Measurements from ENCODE around the gene RNF5. TPM values are rescaled to one million over a fixed set of nuclear protein-coding genes. Genes with fewer than 3 reads are reported as not detected.

Gene RNF5
- total RNA-seq, 1 donor from 2014 or later, result 39.7 TPM

- intact Hi-C loops (cut with micrococcal nuclease), result no loop called here
- H3K27ac Mint-ChIP-seq, result no peak overlapping the region
- CTCF ChIA-PET, result interaction anchor here (1.0 kb wide), 1 partner anchor 14 kb away, joined by 4 read pairs; no protein-coding TSS in a partner anchor
- ATAC-seq (ENCODE audit: low read depth) (no peak), DNase-seq (no peak)
- peaks cover 45% of the 10 kb centered on the region for H3K4me1 Mint-ChIP-seq
- POLR2A ChIA-PET, result interaction anchor here (0.6 to 2.2 kb wide), 5 partner anchors 8 to 41 kb away, joined by 3 to 19 read pairs (median 8); partner anchors contain the start of genes GPSM3 and PBX2
- peaks cover 73% of the 10 kb centered on the region for H3K36me3 Mint-ChIP-seq (ENCODE audit: low read depth)
- H3K9me3 Mint-ChIP-seq, result no peaks in the 10 kb centered on the region
- no peak overlapping the region for H3K4me3 Mint-ChIP-seq
- H3K27me3 Mint-ChIP-seq, result no peaks in the 10 kb centered on the region
- no peak for TF ChIP-seq CTCF (IDR thresholded peaks at IDR 0.05)
Measured at GRCh38 chr6:32181915-32182529, 3.8 kb downstream of the RNF5 start.

- Mint-ChIP-seq H3K4me1 (peaks cover 45% of the 10 kb centered on the region), H3K9me3 (no peaks in the 10 kb centered on the region), H3K27ac (no peak overlapping the region), H3K4me3 (no peak overlapping the region), H3K27me3 (no peaks in the 10 kb centered on the region), H3K36me3 (ENCODE audit: low read depth) (peaks cover 79% of the 10 kb centered on the region)
- ChIA-PET POLR2A (interaction anchor here (0.6 to 2.2 kb wide), 5 partner anchors 8 to 42 kb away, joined by 3 to 19 read pairs (median 8); partner anchors contain the start of genes GPSM3 and PBX2), CTCF (interaction anchor here (1.0 kb wide), 1 partner anchor 13 kb away, joined by 4 read pairs; no protein-coding TSS in a partner anchor)
- DNase-seq, result no peak
- no peak for TF ChIP-seq CTCF (IDR thresholded peaks at IDR 0.05)
- intact Hi-C loops (cut with micrococcal nuclease), result no loop called here
- no peak for ATAC-seq (ENCODE audit: low read depth)
Measured at GRCh38 chr6:32182555-32182981, 4.4 kb downstream of the RNF5 start.

- Mint-ChIP-seq H3K4me1 (peaks cover 46% of the 10 kb centered on the region), H3K27ac (no peak overlapping the region), H3K36me3 (ENCODE audit: low read depth) (peaks cover 82% of the 10 kb centered on the region), H3K9me3 (no peaks in the 10 kb centered on the region), H3K27me3 (no peaks in the 10 kb centered on the region), H3K4me3 (no peak overlapping the region)
- ChIA-PET CTCF (no interaction called here), POLR2A (interaction anchor here (1.1 to 2.2 kb wide), 3 partner anchors 7 to 12 kb away, joined by 5 to 19 read pairs (median 9); partner anchors contain the start of genes GPSM3 and PBX2)
- DNase-seq (no peak), ATAC-seq (ENCODE audit: low read depth) (no peak)
- intact Hi-C loops (cut with micrococcal nuclease), result no loop called here
- TF ChIP-seq CTCF (IDR thresholded peaks at IDR 0.05), result no peak
Measured at GRCh38 chr6:32183030-32183429, 4.8 kb downstream of the RNF5 start.

GRCh38 chr6:32183483-32184083, 5.4 kb downstream of the RNF5 start:
- DNase-seq (no peak), ATAC-seq (ENCODE audit: low read depth) (no peak)

More at GRCh38 chr6:32183483-32184083, 5.4 kb downstream of the RNF5 start:
- TF ChIP-seq CTCF (IDR thresholded peaks at IDR 0.05), result no peak
- peaks cover 48% of the 10 kb centered on the region for H3K4me1 Mint-ChIP-seq
- ChIA-PET CTCF (no interaction called here), POLR2A (interaction anchor here (1.1 to 1.9 kb wide), 2 partner anchors 9 to 12 kb away, joined by 5 to 9 read pairs; partner anchors contain the start of gene GPSM3)
- H3K9me3 Mint-ChIP-seq, result no peaks in the 10 kb centered on the region
- H3K36me3 Mint-ChIP-seq (ENCODE audit: low read depth), result peaks cover 82% of the 10 kb centered on the region
- intact Hi-C loops (cut with micrococcal nuclease), result no loop called here
- H3K27me3 Mint-ChIP-seq, result no peaks in the 10 kb centered on the region
- no peak overlapping the region for H3K27ac Mint-ChIP-seq
- H3K4me3 Mint-ChIP-seq, result no peak overlapping the region

Data from activated B cell treated with CpG ODN at 0.5 μM for 24 hours (primary cell).